T1000 (cell line): ENCODE data around the gene PQBP1.
A peak's percentile ranks its signal among the peaks of the same experiment; 100 is the strongest.

Experiments
- DNase-seq: peaks from one replicate; lab custom pipeline; 2025; ENCODE audit warnings: mixed read lengths; lab: John Stamatoyannopoulos, UW

PQBP1 gene

DNA sequence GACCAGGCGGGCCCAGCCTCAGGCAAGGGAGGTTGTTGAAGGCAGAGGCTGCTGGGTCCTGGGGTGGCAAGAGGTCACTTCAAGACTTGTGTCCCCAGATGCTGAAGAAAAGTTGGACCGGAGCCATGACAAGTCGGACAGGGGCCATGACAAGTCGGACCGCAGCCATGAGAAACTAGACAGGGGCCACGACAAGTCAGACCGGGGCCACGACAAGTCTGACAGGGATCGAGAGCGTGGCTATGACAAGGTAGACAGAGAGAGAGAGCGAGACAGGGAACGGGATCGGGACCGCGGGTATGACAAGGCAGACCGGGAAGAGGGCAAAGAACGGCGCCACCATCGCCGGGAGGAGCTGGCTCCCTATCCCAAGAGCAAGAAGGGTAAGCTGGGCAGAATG, 4.4 kb downstream of the PQBP1 start:
- DNase-seq: no peak

- DNase-seq: no peak
Observed at GRCh38 chrX:48902776-48903175, 5.0 kb downstream of the PQBP1 start.

DNA sequence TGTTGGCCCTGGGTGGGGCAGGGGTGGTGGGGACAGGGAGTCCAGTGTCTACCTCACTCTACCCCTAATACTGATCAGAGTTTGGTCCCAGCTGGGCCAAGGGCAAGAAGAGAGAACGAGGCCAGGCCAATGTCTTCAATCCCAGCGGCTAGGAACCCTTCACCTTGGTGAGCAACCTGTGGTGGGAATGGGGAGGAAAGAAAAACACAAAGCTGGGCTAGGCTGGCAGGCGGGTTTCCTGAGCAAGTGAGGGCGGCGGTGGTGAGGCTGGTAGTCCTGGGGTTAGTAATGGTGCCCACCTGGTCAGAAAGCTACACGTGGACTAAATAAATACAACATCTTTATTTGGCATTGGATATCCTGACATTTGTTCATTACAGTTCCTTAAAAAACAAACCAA, 5.6 kb downstream of the PQBP1 start:
- no peak for DNase-seq

GRCh38 chrX:48904180-48904579, 6.5 kb downstream of the PQBP1 start:
- DNase-seq: no peak

DNA sequence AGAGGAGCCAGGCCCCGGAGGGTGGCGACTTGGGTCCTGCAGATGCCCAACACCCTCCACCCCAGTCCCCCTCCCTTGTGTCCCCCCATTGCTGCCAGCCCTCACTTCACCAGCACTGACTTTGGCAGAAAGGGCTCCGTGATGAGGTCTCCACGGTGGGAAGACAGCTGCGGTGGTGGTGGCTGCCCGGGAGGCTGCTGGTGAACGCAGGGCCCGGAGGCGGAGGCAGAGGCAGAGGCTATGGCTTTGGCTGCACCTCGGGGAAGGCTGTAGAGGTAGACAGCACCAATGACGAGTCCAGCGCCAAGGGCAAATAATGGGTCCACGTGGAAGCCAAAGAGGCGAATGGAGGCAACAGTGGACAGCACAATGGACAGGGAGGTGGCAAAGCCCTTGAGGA, 6.9 kb downstream of the PQBP1 start:
- no peak for DNase-seq

DNA sequence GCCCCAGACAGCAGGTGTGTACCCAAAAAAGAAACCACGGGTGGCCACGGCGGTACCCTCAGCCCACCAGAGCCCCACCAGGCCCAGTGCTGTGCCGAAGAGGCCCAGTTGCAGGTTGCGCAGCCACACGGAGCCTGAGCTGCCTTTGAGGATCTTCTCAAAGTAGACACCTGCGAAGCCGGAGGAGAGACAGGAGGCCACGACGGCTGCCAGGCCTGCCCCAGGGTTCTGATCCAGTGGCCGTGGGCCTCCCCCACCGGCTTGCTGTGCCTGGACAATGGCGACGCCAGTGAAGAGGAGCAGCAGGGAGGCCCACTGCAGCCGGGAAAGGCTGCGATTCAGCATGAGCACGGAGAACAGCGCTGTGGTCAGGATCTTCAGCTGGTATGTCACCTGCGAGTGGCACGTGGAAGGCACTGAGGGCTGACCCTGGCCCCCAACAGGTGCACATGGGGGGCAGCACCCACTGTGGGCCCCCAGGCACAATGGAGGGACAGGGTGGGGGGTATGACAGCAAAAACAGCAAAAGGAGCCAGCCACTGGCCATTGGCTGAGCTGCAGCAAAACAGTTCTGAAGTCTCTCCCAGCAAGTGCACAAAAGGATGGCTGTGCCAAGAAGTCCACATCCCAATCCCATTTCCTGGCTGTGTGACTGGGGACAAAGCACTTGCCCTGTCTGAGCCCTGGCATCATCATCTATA, 7.5 kb downstream of the PQBP1 start:
- DNase-seq: no peak

DNA sequence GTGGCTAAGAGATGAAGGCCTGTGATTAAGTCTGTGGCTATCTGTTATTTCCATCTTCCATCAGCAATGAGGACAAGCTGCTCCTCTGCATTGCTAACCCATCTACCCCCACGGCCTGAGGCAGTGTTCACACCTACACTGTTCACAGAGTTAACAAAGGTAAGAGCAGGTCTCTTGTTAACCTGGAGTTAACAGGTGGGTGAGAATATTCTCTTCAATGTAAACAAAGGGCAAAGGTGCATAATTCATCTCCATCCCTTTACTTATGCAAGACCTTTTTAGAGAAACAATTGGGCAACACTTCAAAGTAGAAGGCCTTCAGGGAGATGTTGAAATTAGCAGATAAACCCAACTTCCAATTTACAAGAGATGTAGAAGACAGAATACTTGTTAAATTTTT, 10.9 kb downstream of the PQBP1 start:
- DNase-seq: no peak

DNA sequence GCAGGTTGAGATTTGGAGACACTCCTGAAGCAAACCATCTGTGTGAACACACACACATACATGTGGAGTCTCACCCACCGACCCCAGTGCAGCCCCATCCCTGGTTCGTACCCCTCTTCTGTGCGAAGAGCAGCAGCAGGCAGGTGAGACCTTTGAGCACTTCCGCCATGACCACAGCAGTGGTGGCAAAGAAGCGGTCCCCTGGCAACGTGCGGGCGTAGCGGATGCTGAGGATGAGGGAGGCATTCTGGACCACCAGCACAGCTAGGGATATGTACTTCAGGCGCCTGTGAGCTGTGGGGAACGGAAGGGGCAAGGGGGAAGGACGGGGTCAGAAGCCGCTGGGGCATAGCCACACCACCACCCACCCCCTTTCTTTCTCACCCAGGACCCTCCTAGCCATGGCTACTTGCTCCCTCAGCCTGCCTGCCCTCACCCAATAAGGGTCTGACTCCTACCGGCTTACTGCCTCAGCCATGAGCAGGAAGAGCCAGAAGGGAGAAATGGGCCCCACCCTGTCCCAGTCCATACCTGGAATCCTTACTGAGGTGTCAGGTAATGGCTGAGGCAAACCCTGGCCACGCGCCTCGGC, 12.1 kb downstream of the PQBP1 start:
- DNase-seq: no peak

GRCh38 chrX:48910926-48911411, 13.2 kb downstream of the PQBP1 start:
- DNase-seq: no peak

GRCh38 chrX:48911412-48912182, 13.9 kb downstream of the PQBP1 start, which contains the start of gene SLC35A2:
SLC35A2 (minus strand) TSS chrX:48911646; CDS start chrX:48911636, 10 bp downstream.
- peak; percentile 69 for DNase-seq

- no peak for DNase-seq
Observed at GRCh38 chrX:48913605-48914366, 16.1 kb downstream of the PQBP1 start.

DNA sequence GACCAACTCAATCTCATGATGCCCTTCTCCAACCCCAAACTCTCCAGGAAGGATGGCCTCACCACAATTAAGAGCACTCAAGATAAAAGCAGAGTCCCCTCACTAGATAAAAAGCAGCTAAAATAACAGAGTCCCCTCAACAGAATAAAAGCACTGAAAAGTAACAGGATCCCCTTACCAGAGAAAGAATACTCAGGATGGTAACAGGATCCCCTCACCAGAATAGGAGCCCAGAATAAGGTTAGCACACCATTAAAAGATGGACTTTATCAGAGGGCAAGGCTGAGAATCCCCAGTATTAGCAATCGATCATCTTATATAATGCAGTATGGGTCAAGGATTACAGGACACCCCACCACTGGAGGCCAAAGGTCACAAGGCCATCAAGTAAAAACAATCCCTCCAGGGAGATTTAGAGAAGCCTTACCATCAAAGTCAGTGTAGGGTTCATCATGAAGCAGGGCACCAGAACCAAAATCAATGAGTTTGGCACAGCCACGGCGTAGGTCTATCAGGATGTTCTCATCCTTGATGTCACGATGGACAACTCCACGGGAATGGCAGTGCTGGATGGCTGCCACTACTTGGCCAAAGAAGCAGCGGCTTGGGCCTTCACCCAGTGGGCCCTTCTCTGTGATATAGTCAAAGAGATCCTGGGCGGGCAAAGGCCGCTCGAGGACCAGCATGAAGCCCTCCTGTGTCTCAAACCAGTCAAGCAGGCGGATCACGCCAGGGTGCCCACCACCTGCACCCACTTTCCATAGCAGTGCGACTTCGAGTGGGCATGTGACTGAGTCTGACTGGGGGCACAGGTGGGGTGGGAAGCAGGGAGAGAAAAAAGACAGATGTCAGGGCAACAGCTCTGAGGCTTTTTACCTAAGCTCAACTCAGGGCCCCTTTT, 17.1 kb downstream of the PQBP1 start:
- DNase-seq: no peak

DNA sequence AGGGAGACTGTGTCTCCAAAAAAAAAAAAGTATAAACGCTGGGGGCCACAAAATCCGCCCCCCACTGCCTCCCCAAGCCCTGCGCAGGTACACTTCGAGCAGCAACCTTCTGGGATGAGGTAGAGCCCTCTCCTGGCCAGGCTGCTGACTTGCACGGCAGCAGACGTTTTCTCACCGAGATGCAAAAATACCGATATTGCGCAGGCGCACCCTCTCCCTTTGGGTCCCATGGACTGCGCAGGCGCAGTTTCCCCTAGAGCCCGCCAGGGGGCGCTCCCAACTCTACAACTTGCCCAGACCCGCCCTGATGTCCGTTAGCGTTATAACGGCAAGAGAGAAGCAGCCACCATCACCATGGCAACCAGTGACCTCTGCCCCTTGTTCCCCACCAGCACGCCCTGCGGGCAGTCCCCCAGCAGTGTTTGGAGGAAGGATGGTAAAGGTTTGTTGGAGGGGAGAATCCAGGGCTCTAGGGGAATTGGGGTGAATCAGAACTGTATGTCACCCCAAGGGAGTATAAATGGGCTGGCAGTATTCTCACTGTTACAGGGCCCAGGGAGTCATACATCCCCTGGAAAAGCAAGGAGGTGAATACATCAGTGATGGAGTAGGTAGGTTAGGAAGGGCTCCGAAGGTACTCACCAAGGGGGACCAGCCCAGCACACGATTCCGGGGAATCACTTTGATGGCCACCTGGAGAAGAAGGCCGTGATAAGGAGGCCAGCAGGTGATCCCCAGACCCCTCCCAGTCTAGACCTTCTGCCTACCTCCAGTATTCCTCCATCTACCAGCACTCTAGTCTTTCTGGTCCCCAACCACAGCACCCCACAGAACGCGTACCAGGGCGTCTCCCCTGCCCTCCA, 19.6 kb downstream of the PQBP1 start:
- DNase-seq: peak; percentile 94

DNA sequence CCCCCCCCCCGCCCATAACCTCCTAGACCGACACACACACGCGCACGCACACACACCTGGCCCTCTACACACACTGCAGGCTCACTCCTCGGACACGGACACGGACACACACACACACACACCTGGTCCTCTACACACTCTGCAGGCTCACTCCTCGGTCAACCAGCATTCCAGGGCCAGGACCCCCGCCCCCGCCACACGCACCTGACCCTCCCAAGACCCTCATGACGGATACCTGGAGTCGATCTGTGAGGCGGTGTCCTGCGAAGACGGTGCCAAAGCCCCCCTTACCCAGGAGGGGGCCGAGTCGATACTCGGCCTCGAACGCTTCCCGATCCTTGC, 20.5 kb downstream of the PQBP1 start:
- no peak for DNase-seq

DNA sequence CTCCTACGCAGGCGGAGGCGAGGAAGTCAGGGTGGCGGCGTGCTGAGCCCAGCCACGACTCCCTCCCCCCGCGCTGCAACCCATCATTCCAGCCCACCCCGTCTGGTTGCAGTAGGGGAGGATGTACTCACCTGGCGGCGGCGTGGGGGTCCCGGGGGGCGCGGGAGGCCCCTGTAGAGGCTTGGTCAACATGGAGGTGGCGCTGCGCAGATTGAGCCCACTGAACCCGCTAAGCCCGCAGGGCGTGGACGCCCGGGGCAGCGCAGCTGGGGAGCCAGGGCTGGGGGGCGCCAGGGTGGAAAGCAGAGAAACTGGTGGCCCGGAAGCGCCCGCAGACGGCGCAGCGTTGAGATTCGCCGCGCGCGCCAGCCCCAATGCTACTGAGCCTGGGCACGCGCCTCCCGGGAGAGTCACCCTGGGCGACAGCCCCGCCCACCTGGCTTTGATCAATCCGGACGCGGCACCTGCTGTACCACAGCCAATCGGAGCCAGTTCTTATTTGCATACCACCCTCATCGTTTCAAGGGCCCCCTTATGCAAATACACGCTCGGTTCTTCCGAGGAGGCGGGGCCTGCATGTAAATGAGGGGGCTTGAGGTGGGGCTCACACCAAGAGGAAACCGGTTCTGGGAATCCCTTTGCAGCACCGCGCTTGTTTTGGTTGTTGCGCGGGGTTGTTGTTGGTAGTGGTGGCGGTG, 21.1 kb downstream of the PQBP1 start, which contains the start of gene PIM2:
Gene PIM2, minus strand, starts transcription at position 382 of the 698 bp plus-strand sequence. Its CDS starts 190 bp downstream, at position 192.
- peak; percentile 91 for DNase-seq

DNA sequence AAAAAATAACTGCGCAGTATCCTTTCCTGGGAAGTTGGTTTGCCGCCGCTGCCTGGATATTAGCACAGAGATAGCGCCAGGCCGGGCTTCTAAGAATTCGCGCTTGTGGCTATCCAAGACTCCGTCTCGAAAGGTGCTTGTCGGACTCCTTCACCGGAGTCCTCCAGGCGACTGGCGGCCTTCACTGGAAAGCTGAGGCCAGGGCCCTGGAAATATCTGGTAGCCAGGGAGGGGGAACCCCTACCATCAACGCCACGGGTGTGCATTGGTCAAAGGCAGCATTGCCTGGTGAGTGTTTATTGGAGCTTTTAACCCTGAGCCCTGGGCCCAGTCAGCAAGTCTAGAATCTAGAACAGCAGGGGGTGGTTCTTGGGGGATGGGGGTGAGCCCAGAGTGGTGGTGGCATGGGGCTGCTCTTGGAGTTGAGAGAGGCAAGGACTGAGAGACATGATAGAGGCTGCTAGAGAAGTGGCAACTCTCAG, 21.7 kb downstream of the PQBP1 start:
- no peak for DNase-seq

DNA sequence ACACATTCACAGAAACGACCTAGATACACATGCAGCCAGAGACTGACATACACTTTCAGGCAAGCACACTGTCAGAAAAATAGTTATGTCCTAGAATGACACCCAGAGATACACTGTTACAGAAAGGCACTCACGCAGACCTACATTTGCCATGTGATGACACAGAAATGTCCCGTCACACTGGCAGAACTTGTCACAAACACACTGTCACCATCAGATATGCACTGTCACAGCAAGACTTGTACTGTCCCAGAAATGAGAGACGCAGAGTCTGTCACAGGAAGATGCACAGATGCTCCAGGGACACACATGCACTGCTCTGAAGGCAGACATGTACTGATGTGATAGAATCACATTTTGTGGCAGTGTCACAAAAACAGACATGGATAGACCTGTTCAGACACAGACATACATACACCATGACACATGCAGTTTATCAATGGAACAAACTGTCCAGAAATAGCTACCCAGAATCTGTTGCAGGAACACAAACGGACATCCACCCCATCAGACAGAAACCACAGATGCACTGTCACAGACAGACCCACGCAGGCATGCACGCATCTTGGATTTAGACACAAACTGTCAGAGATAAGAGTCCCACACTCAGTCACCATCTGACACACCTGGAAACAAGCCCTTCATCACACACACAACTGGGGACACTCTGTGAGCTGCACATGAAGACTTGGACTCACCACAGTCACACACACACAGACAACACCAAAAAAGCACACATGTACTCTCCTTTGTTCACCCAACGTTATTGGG, 22.4 kb downstream of the PQBP1 start:
- no peak for DNase-seq

DNA sequence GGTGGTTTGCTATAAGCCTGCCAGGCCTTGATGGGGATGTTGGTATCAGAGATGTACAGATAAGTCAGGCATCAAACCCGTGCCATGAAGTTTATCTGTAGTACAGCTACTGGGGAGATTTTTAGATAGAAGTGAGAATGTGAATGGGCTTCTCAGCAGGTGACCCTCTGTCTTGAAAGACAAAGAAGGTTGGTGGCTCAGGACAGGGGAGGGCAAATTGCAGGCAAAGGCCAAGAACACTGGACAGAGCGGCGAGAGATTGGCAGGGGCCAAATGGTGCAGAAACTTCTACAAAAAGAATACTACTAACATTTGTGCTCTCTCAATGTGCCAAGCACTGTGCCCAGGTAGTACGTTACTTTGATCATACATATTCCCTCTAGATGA, 23.0 kb downstream of the PQBP1 start:
- DNase-seq: no peak

- DNase-seq: no peak
Observed at GRCh38 chrX:48923771-48924170, 26.0 kb downstream of the PQBP1 start.
